ENCODE measurements around the gene MXRA8. TPM values are rescaled to one million over a fixed set of nuclear protein-coding genes. Genes with fewer than 3 reads are reported as not detected.
A peak's percentile ranks its signal among the peaks of the same experiment; 100 is the strongest.

Gene MXRA8
- total and polyA plus RNA-seq, 9 of the 15 experiments (the other 6 are each of a cell fraction or from before 2014, with no cell fraction given), result 0.66 to 11.3 (median 6.3) TPM

DNA sequence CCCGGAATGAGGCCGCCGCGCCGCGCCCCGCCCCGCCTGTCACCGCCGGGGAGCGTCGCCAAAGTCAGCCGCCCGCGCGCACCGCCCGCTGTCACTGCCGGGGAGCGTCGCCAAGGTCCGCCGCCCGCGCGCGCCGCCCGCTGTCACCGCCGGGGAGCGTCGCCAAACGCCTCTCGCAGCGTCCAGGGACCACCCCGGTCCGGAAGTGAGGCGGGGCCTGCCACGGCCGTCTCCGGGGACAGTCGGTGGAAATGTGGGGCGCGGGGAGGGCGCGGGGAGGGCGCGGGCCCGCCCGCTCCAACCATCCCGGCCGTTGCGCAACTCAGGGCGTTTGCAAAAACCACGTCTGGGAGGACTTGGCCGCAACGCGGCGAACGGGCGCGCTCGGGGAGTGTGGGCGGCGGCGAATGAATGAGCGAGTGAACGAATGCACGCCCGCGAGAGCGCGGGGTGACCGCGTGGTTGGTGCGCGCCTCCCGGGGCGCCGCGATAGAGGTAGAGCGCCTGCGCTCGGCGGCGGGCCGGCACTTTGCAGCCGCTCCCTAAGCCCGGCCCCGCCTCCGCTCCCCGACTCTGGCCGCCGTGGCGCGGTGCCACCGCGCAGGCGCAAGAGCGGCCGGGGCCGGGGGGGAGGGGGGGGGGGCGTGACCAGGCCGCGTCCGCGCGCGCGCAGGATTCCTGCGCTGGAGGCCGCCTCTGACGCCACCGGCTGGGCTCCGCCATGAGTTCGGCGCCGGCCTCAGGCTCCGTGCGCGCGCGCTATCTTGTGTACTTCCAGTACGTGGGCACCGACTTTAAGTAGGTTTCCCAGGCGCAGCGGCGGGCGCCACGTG lies 50.2 kb downstream of the MXRA8 start, which contains the start of the genes ACAP3 and PUSL1 (continued):
- TF ChIP-seq E2F6 (IDR thresholded peaks at IDR 0.05; ENCODE audit: borderline replicate concordance in 1 of 2, extremely low read depth in 1 of 2, insufficient read depth in 1 of 2, insufficient read length in 1 of 2, low read depth in 1 of 2, low read length in 1 of 2, poor library complexity in 1 of 2, severe bottlenecking in 1 of 2), result peak; percentile 18 to 81
- no peak for TF ChIP-seq LARP7 (IDR thresholded peaks at IDR 0.05)
- TF ChIP-seq YY1 (IDR thresholded peaks at IDR 0.05; ENCODE audit: borderline replicate concordance in 1 of 3, control insufficient read depth in 1 of 3, extremely low read depth in 1 of 3, insufficient read depth in 3 of 3, insufficient read length in 1 of 3, insufficient replicate concordance in 2 of 3, low read depth in 1 of 3, low read length in 2 of 3), result peak; percentile 40 to 87 (median 81)
- TF ChIP-seq ZNF589 (CRISPR knock-in tag; IDR thresholded peaks at IDR 0.05; ENCODE audit: low read depth), result no peak
- no peak for TF ChIP-seq BRF1 (IDR thresholded peaks at IDR 0.05; ENCODE audit: borderline replicate concordance, extremely low read depth, insufficient read length)
- TF ChIP-seq TAF1 (IDR thresholded peaks at IDR 0.05; ENCODE audit: control insufficient read depth, extremely low read depth, insufficient read depth, low read length, severe bottlenecking), result peak; percentile 62
- peak; percentile 30 for TF ChIP-seq RBM22 (IDR thresholded peaks at IDR 0.05; ENCODE audit: low read depth, low read length, poor library complexity, severe bottlenecking)
- TF ChIP-seq SMARCB1 (IDR thresholded peaks at IDR 0.05; ENCODE audit: insufficient read length, low read depth), result no peak
- TF ChIP-seq TEAD4 (IDR thresholded peaks at IDR 0.05; ENCODE audit: low read length), result 0 out of 2 replicates have a peak, but pooled peaks have one; percentile 5
- no peak for TF ChIP-seq TEAD4 (CRISPR knock-in tag; IDR thresholded peaks at IDR 0.05; ENCODE audit: borderline replicate concordance)
- TF ChIP-seq NFYB (IDR thresholded peaks at IDR 0.05; ENCODE audit: extremely low read depth, insufficient read length), result no peak
- TF ChIP-seq NR2C2 (CRISPR knock-in tag; IDR thresholded peaks at IDR 0.05), result no peak
- peak; percentile 69; the same call in 1 of the 2 replicates for TF ChIP-seq NR2C2 (tag; IDR thresholded peaks at IDR 0.05)
- TF ChIP-seq JUND (IDR thresholded peaks at IDR 0.05; ENCODE audit: borderline replicate concordance, low read depth, low read length), result peak; percentile 35; the same call in 1 of the 2 replicates
- peak; percentile 31; the same call in 1 of the 3 replicates for TF ChIP-seq JUND (tag; IDR thresholded peaks at IDR 0.05; ENCODE audit: borderline replicate concordance, low read depth, low read length)
- no peak for TF ChIP-seq PHB2 (IDR thresholded peaks at IDR 0.05; ENCODE audit: low read depth)
- TF ChIP-seq WHSC1 (IDR thresholded peaks at IDR 0.05; ENCODE audit: low read length), result no peak
- TF ChIP-seq PHF20 (IDR thresholded peaks at IDR 0.05; ENCODE audit: partially characterized antibody), result peak; percentile 20
- TF ChIP-seq MEF2A (IDR thresholded peaks at IDR 0.05; ENCODE audit: control insufficient read depth, low read depth, low read length), result no peak
- TF ChIP-seq NR1H2 (CRISPR knock-in tag; IDR thresholded peaks at IDR 0.05), result no peak
- no peak for TF ChIP-seq SMARCA4 (IDR thresholded peaks at IDR 0.05)
- TF ChIP-seq ZNF431 (CRISPR knock-in tag; IDR thresholded peaks at IDR 0.05), result peak; percentile 39; the same call in 1 of the 2 replicates
- no peak; the same call in 1 of the 2 replicates for TF ChIP-seq TCF3 (CRISPR knock-in tag; IDR thresholded peaks at IDR 0.05)
- TF ChIP-seq ZNF77 (CRISPR knock-in tag; IDR thresholded peaks at IDR 0.05), result no peak
- no peak for TF ChIP-seq HMBOX1 (IDR thresholded peaks at IDR 0.05)
- no peak for TF ChIP-seq BRD9 (IDR thresholded peaks at IDR 0.05; ENCODE audit: low read depth, partially characterized antibody)
- TF ChIP-seq ARID2 (IDR thresholded peaks at IDR 0.05), result no peak
